SHP77 (cell line): ENCODE data around the gene ADAMTS9.

Source experiments
- DNase-seq, 2 experiments: peaks; one replicate each; lab custom pipeline; 2025; lab: John Stamatoyannopoulos, UW

Gene ADAMTS9

DNA sequence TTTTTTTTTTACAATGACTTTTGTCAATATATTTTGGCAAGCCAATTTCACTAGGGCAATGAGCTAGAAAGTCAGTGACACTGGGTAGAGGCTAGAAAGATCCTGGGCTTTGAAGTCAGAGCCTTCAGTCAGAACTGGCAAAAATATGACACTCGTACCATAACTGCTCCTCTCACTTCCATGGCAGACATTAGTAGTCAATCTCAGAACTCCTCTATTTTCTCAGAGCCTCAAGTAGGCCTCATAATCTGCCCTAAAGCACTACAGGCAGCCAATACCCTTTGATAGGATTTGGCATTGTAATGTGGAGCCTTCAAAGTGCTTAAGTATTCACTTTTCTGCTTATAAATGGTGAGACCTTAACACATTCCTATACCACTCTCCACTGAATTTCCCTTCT is 67.8 kb downstream of the ADAMTS9 start:
- no peak for DNase-seq

DNA sequence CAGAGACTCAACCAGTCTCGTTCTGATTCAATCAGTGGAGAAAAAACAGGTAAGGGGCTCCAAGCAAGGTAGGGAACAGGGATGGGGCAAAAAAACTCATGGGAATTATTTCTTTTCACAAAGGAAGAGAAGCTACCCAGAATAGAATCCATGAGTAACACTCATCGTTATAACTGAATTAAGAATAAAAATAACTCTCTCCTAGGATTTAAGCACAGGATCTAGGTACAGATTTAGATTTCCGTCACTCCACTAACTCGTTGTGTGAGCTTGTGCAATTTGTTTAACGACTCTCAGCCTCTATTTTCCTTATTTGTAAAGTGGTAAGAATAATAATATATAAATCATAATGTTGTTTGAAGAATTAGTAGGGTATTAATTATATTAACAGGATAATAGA is 68.6 kb downstream of the ADAMTS9 start:
- DNase-seq: no peak

DNA sequence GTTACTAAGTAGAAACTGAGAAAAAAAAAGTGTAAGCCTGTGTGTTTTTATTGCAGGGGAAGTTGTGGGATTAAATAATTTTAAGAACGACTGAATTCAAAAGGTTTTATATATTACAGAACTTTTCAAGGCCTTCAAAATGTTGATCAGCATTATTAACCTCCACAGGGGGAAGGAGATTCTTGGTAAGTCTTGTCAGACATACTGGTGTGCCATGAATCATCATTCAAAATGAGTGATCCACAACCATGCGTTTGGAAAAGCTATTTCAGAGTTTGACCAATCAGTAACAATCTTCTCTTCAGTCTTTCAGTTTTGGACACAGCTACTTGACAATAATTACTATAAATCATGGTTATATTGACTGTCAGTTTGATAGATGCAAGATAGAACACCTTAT is 70.2 kb downstream of the ADAMTS9 start:
- no peak for DNase-seq

DNA sequence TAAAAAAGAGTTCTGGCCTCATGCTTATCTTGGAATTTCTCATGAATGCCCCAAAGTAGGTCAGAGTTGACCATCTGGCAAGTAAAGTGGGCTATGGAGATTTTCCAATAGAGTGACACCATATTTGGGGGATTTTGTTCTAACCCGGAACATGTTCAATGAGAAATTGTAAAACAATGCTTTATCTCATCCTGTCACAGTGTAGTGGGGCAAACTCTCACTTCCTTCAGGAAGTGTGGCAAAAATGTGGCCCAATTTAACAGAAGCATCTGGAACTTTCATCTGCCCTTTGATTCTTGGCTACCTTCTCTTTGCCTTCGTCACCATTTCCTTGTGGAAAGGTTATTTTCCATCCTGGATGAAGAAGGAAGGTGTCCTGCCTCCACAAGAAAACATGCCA is 70.8 kb downstream of the ADAMTS9 start:
- no peak for DNase-seq

DNA sequence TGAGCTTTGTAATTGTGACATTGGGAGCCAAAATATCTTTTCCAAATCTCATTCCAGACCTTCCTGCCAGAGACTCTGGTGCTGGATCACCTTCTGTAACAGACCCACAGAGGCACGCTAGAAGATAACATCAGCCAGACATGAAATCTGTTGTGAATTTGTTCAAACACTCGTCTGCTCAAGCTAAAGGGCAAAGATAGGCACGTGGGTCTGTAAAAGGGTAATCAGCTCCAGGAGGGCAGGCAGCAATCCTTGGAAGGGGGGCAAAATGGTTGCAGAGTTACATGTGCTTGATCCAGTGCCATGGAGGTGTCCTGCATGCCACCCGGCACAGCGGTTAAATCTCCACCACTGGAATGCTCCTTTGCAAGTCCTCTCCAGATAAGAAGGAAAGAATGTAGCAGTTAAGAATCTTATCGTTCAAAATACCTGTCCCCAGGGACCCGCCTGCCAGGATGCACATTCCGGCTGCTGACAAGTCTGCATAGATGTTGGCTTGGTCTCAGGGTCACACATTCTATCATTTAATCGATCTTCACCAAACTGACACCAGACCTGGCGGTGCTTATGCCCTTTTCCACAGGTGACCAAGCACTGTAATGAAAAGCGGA is 74.8 kb downstream of the ADAMTS9 start:
- DNase-seq: no peak

DNA sequence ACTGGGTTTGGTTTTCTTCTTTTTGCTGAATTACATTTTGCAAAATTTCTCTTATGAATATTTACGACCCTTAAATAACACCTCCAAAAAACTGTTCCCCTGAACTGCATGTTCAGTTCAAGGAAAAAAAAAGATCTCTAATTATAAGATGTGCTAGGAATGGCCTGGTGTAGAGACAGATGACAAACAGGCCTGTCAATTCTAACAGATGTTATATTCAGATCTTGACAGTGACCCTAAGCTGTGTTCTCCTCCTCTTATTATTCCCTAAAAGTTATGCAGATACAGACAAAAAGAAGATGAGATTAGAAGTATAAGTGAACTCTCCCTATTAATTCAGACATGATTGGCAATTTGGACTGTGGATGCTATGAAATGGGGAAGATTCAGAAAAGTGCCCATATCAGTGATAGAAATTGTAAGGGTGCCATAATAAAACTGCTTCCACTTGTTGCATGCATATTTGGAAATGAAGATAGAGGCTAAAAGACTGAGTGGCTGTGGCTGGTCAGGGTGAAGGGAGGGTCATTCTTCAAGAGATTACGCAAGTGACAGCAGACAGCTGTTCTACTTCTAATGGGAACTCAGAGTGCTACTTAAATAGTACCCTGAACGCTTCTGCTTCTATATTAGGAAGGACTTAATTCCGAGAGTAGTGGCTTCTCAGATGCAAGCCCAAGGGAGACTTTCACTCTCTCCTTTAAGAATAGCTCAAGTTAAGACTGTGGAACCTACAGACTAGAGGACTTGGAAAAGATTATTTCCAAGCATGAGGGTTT is 75.5 kb downstream of the ADAMTS9 start:
- no peak for DNase-seq

DNA sequence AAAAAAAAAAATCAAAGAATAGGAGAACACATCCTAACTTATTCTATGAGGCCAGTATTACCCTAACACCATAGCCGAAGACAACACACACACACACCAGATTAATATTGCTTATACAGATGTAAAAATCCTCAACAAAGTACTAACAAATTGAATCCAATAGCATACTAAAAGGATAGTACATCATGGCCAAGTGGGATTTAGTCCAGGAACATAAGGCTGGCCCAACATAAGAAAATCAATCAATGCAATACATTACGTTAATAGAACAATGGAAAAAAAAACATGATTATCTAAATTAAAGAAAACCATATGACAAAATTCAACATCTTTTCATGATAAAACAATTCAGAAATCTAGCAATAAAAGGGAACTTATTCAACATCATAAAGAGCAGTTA is 79.1 kb downstream of the ADAMTS9 start:
- DNase-seq: no peak

DNA sequence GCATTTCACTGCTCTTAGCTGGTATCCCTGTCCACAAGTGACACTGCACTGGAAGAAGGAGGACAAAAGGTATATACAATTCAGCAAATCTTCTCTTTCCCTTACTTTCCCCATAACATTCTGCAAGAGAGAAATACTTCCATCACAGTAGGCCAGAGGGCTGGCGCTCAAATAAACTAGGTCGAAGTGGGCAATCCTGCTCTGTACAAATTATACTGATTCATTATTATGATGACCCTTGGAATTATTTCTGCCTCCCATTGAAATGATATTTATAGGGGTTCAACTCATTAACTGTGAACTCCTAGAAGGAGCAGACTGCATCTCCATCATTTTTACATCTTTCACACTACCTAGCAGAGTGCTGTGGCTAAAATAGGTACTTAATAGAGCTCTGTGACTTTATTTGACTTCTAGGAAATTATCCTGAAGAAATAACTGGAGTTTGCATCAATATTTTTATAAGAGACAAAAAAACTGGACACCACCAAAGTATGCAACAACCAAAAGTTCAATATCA is 80.7 kb downstream of the ADAMTS9 start:
- no peak for DNase-seq

DNA sequence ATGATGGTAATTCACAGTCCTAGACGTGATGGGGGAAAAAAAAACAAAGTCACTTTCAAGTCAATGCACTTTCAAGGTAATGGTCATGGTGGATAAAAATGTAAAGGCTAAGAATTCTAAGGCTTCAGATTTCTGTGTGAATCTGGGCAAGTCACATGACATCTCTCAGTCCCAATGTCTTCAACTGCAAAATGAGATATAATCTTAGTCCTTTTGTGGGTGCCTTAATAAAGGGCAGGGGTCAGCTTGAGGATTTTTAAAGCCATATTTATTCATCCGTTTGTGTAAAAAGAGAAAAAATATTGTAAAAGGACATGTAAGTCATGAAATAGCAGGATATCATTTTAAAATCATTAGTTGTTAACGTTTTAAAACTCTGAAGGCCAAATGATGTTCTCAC is 83.5 kb downstream of the ADAMTS9 start:
- DNase-seq: no peak

DNA sequence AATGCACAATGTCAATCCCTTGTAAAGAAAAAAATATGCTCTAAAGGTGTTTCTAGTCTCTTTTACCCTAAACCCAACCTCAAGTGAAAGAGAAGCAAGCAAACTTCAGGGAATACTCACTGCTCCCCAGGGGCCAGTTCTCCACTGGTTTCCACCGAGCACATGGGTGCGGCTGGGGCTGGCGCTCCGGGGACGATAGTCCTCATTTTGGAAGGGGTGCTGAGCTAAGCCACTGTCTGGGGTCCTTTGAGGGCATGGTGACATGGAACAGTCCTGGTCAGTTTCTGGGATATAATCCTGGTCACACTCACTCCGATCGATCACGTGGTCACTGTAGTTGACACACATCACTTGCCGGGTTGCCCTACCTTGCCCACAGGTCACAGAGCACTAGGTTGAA is 86.0 kb downstream of the ADAMTS9 start:
- DNase-seq: no peak

DNA sequence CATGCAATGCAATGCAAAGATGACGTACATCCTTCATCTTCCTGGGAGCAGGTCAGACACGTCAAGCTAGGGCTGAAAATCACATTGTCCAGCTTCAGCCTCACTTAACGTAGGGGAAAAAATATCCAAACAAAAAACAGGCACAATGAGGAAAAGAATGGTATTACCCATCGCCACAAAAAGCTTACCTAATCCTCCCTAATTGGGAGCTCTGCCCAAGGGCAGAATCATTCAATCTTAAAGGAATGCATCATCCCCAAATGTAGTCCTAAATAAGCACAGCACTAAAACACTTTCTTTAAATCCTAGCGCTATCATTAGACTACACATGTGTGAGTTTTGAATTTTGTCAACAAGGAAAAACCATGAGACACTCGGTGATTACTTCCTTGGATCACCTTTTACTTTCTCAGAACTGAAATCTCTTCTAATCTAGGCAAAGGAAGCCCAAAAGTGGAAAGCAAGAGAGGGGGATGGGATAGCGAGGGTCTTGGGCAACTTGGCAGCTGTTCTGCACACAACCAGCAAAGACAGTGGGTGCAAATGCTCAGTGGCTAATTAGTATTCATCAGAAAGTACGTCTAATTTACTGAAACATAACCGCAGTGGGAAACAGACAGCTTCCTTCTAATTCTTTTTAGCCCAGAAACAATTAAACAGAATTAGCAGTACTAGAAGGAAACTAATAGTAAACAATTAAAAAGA is 87.4 kb downstream of the ADAMTS9 start:
- no peak for DNase-seq

DNA sequence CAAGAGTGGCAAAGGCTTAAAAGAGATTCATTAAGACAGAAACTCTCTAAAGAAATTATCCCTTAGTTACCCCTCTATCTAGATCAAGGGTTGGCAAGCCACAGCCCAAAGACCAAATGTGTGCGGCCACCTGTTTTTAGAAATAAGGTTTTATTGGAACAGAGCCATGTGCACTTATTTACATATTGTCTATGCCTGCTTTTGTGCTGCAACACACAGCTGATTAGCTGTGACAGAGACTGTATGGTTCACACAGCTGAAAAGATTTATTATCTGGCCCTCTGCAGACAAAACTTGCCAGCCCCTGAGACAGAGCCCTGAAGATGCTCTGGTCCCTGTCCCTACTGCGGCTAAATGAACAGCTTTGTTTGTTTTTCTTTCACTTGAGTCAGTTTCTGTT is 88.1 kb downstream of the ADAMTS9 start:
- no peak for DNase-seq

DNA sequence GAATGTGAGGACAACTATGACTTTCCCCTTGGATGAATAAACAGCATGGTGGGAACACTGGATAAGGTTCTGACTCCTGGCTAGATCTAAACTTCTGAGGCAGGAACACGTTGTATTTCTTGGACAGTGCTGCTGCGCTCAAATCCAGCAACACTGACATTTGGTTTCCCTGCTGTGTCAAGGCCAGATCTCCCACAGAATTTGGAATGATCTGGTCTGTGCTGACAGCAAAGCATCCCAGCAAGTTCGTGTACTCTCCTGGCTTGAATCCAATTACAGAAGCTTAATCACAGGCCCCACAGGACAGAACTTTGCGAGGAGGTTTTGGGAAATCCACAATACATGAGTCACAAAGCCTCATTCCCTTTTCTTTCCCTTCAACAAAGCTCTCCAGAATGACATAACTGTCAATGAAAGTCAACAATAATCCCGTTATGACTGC is 92.5 kb downstream of the ADAMTS9 start:
- no peak for DNase-seq

DNA sequence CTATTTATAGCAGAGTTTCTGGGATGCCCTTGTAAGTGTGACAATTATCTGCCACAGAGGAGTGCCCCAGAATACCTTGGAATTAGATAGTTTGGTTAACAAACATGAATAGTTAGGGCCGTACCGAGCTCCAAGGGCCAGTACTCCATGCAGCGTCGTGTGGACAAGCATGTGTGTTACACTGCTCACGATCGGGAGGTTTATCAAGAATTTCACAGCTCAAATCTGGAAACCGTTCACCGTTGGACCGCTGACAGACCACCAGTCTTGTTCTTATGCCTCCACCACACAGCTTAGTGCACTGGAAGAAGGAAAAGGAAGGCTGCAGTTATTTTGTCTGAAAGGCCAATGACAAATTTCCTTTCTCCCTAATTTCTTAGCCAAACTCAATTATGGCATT is 93.7 kb downstream of the ADAMTS9 start:
- no peak for DNase-seq

DNA sequence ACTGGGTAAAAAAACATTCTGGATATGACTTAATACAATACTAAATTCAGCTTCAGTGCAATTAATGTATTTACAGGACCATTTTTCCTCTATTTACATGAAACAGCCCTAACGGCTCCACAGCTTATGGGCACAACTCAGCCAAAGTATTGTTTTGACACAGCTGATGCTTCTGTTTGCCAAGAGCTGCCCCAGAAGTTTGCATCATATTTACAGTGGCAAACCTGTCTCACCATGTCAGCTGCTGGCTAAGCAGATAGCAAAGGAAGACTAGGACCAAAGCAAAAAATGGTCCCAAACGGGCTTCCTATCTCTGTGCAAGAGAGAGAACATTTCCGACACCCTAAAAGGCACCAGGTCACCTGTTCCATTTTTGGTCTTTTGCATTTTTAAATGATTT is 94.5 kb downstream of the ADAMTS9 start:
- DNase-seq: no peak

DNA sequence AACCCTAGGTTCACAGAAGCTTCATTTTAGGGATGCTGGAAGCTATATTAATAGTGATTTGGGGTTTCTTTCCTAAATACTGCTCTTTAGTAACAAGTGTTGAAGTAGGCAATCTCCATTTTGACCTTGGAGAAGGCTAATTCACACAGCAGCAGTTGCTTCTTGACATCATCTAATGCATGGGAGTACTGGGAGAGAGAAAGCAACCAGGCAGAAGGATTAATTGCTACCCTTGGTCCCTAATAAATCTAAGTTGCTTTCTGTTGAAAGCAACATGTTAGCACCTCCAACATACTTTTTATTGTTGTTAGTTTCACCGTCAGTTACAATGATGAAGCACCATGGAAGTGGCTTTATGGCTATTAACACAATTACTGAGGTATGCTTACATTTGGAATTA is 96.2 kb downstream of the ADAMTS9 start:
- no peak for DNase-seq

DNA sequence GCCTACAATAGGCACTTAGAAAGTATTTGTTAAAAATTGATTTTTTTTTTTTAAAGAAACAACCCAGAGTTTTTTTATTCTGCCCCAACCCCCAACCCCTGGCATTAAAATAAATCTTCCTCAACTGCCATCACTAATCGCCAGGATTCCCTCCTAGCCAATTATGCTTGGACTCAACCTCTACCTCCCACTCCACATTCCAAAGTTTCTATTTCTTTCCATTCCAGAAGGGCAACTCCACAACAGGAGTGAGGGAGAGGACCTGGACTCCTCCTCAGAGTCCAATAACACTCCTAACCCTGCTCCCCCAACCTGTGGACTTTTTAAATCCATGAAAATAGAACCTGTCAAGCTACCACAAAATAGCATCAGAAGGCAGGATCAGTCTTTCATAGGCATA is 99.4 kb downstream of the ADAMTS9 start:
- no peak for DNase-seq

DNA sequence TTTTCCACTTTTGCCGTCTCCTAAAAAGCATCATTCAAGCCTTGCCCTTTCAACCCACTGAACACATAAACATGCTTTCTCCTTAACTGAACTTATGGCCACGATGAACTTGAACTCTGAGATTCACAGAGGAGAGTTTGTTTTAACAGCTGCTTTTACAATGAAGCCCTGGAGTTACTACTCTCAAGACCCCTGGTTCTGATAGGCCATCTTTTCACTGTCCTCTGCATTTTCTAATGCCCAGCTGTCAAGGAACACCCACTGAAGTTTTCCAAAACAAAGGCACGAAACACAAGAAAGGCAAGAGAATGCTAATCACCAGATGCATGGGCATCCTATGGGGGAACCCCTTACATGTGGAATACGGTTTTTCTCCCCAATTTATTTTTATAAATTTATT is 100.8 kb downstream of the ADAMTS9 start:
- no peak for DNase-seq

DNA sequence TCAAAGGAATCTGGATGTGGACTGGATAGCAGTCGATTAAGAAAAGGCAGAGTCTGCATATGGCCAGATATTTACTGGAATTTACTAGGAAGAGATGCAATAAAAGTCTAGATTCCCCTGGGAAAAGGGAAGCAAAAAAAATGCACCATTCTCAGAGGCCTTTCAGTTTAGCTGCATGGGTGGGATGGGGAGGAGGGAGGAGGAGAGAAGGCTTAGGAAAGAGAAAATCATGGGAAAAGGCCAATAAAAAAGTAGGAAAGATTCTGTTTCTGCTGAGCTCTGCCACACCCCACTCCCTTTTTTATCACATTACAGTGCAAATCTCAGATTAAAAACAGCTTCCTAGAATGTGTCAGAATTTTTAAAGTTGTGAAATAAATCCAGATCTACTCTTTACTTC is 103.6 kb downstream of the ADAMTS9 start:
- no peak for DNase-seq

DNA sequence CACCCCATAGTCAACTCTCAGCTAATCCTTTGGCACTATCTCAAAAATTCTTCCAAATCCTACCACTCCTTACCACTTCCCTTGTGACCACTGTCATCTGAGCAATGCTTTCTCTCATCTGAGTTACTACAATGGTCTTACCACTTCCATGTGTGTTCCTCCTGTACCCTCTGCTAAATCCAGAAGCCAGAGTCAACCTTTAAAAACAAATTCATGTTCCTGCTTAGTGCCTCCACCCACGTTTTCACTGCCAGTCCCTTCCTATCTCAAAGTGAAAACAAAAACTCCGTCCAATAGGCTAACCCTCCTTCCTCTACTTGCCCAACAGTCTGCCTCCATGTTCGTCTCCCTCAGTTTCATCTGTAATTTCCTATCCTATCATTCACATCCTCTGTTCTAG is 109.0 kb downstream of the ADAMTS9 start:
- DNase-seq: no peak

DNA sequence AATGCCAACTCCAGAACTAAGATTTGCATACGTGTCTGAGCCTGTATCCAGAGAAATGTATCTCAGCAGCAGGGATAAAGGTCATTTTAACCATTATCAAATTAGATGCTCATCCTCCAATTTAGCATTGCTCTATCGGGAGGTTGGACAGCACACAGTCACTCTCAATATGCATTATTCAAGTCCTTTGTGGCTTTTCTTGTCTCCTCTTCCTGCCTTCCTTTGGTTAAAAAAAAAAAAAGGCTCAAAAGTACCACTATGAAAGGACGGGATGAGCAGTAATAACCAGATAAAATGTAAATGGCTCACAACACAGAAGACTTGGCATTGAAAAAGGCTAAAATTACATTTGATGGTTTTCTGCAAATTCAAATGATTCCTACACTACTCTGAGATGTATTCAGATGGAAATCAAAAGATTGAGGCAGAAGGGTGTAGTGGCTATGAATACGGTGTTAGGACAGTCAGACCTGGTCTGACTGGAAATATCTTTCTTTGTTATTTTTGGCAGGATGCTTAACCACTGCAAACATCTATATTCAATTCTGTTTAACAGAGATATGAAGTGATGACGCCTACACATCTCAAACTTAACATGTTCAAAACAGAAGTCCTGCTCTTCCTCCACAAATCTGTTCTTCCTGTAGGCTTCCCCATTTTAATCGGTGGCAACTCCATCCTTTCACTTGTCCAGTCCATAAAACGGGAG is 109.6 kb downstream of the ADAMTS9 start:
- DNase-seq: no peak

DNA sequence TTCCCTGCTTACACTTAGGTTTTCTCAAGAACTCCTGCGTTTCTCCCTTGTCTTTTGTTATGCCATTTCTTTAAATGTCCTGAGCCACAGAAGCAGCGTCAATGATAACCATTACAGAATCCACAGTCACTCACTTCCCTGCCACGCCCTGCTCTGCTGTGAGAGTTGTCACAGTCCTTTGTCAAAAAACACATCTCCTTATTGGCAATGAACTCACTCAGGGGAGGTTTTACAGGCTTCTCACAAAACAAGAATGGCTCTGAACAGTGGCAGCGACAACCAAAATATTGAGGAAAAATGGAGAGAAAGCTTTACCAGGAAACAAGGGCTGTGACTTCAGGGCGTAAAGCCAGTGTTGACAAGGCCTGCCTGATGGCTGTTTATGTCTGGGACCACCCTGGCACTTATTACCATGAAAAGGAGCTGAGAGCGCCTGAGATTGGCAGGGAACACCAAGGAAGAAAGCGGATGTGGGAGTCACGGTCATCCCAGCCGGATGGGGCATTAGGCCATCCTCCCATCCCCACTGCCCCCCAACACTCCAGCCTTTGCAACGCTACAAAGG is 111.5 kb downstream of the ADAMTS9 start:
- DNase-seq: no peak
